Right ventricle myocardium superior (tissue), 1 donor: ENCODE measurements around the gene CLHC1. TPM values are rescaled to one million over a fixed set of nuclear protein-coding genes. Genes with fewer than 3 reads are reported as not detected.
A peak's percentile ranks its signal among the peaks of the same experiment; 100 is the strongest.
"Not testable (repeated sequence)": the region's sequence is repeated elsewhere in the genome, so short reads cannot be mapped to it uniquely, and the experiment has no call there.

Source experiments
- ATAC-seq: fragments of 200-7000 bp; cut with Tn5 transposase; one replicate; pipeline ENCODE4 v1.9.1; 2020; ENCODE audit warnings: mild to moderate bottlenecking; ENCODE audit not compliant: poor library complexity
- DNase-seq: peaks from one replicate; pipeline ENCODE4 v3.0.0-alpha.2; 2020
- intact Hi-C: fragments of 100-400 bp; cut with DNase I; formaldehyde crosslinking; loops from one replicate; pipeline ENCODE4 v1.11.2; 2022
- total RNA-seq: library from RNA; stranded (reverse); fragmentation: NEBNext Ultra II Directional; extraction: Animal tissue kit (Norgen Biotek cat#: 25700); gene quantifications from one replicate; pipeline ENCODE4 v1.2.1, GENCODE V29; 2021
- donor health status: DM: no; HTN: yes; CAD: no; lungs with severe emphysema.

The CLHC1 gene
- total RNA-seq, 1 donor from 2014 or later = 5.6 TPM

DNA sequence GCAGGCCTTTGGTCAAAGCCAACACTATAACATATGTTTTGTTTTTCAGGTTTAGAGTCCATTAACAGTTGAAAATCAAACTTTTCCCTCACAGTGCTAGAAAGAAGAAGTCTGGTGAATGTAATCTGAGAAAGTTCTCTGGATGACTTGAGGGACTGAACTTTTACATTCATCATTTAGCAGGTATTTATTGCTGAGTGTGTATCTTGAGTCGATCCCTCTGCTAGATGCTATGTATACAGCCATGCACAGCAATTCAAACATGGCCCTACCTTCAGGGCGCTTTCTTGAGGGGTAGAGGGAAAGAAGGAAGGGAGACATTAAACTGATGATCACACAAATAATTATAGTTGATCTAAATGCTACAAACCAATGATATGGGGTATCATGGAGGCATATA lies 89.6 kb downstream of the CLHC1 start:
- DNase-seq = no peak
- no peak for ATAC-seq
- intact Hi-C loops = no loop called here

DNA sequence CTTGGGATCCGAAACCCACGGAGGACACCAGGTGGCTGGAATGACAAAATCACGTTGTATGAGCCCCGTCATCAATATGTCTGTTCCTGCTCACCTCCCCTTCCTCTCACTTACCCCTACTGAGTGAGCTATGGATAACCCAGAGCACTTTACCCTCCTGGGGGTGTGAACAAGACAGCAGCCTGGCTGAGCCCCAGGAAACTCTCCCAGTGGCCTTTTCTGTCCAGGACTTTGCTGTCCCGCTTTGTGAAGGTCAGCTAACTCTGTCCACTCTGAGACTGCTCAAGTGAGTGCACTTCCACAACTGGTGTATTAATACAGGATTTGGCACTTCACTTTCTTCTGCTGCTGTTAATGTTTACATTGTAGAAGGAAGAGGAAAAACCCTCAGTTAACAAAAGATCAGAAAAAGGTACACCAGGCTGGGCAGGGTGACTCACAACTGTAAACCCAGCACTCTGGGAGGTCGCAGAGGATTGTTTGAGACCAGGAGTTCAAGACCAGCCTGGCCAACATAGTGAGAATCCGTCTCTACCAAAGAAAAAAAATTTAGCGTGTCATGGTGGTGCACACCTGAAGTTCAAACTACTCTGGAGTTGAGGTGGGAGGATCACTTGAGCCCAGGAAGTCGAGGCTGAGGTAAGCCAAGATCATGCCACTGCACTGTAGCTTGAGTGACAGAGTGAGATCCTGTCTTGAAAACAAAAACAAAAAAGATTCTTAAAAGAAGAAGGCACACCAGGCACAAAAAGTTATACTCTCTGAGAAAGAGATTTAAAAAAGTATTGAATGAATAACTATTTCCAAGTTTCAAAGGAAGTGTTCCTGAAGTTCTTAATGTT lies 90.3 kb downstream of the CLHC1 start:
- intact Hi-C loops = no loop called here
- ATAC-seq (no peak), DNase-seq (no peak)

DNA sequence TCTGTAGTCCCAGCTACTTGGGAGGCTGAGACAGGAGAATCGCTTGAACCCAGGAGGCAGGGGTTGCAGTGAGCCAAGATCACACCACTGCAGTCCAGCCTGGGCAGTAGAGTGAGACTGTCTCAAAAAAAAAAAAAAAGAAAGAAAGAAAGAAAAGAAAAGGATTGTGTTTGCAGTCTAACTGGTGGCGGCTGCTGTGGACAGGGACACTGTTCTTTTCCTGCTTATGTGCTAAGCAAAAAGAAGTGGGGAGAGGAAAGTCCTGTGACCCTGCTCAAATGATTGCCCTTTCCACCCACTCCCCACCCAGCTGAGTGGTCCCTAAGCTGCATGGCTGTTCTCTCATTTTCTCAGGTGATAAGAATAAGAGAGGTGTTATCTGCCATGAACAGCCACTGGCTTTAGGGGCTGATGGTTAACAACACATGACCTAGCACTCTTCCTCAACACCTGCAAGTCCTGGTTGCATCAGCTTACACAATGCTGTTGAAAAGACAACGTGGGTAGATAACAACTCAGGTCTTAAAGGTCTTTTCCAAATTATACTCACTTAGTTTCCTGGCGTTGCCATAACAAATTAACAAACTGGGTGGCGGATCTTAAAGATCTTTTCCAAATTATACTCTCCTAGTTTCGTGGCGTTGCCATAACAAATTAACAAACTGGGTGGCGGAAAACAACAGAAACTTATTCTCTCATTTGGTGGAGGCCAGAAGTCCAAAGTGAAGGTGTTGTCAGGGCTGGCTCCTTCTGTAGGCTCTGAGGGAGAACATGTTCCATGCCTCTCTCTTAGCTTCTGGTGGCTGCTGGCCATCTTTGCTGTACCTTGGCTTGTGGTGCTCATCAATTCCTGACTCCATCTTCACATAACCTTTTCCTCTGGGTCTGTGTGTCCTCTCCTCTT lies 91.5 kb downstream of the CLHC1 start:
- intact Hi-C loops = no loop called here
- no peak for DNase-seq
- no peak for ATAC-seq

DNA sequence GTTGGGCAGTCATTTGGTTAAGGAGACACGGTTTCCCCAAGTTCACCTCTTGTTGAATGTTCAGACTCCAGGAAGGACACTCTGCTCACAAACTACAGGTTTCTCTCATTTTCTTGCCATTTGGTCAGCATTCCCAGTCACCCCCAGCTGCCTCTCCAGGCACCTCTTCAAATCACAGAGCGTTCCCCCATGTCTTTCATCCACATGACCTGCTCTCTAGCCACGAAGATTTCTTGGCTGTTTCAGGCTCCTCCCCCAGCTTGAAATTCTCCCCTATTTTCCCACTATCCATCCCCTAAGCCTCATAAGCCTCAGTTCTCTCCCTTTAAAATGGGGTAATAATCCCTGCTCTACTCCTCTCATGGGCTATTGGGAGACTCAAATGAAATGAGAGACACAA lies 92.8 kb downstream of the CLHC1 start:
- intact Hi-C loops = no loop called here
- no peak for ATAC-seq
- no peak for DNase-seq

DNA sequence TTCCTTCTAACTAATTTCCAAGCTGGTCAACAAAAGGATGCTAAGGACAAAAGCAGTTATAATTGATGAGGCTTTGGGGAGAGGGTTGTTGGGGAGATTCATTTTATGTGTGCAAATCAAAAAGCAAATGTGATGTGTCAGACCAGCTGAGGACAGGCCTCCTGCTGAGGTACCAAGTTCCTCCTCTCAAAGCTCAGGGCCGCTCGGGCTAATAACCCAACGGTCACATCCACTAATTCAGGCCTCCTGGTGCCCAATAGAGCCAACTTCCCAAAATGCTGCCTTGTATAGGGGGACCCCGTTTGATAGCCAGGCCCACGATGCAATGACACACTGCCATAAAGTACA lies 93.2 kb downstream of the CLHC1 start:
- ATAC-seq = no peak
- no peak for DNase-seq
- intact Hi-C loops = no loop called here

DNA sequence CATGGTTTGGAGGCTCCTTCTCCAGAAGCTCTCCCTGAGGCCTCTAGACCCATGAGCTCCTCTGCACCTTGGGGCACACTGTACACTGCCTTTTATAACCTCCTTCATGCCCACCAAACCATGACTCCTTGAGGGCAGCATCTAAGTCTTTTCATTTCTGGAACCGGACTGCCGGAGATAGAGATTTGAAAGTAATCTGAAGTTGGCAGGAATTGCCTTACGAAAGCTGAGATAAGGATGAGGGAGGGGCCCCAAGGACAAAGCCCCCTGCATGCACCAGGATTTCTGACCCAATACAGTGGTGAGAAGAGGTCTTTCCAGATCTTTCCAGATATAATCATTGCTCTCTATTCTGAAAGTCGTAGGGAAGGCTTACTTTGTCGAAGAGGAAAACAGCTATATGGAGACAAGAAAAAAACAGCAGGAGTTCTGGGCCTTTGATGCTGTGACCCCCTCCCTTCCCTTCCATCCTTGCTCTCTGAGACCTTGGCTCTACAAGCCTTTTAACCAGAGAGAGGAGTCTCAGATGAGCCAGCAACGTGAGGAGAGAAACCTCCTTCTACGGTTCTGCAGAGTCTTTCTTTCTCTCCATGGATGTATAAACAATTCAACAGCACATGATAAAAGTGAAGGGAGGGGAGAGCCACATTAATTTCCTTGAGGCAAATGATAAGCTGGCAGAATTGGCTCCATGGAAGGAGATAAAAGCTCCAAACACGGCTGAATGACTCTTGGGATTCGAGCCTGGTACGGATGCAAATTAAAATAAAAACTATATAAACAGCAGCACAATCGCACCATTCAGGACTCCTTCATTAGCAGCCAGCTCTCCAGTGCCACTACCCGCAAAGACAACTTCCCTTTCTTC lies 93.8 kb downstream of the CLHC1 start:
- ATAC-seq (no peak), DNase-seq (no peak)
- intact Hi-C loops = no loop called here

DNA sequence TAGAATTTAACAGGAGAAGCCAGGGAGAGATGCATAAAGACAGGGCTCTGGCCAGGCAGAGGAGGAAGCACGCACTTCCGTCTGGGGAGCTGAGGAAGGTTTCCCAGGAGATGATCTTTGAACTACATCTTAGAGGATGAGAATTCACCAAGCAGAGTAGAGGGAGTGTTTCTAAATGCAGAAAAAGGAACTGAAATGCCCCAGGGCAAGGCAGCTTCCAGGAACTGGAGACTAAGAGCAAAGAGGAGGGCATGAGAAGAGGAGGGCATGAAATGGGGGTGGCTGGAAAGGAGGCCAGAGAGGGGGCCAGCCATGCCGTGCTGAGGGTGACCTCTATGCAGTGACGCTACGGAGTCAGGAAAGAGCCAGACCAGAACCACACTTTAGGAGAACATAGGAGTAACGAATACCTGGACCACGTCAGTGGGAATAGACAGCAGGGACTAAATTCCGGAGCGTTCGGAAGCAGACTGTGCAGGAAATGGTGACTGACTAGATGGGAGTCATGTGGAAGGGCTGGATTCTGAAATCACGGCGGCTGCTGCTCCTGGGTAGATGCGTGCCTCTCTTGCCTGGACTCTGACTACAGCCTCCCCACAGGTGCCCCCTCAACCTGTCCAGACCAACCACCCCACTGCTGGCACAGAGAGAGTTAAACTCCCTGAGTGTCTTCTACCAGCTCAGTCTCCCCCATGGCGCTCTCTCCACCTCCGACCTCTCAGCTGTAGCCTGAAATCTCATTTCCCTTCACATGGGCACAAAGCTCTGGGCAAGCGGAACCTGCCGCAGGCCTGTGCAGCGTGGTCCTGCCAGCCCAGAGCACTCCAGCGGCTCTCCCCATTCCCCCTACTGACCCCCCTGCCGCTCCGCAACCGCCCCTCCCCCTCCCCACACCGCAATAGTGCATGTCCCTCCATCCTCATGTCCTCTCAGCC lies 94.8 kb downstream of the CLHC1 start:
- no peak for DNase-seq
- ATAC-seq = peak; percentile 42
- intact Hi-C loops = no loop called here

DNA sequence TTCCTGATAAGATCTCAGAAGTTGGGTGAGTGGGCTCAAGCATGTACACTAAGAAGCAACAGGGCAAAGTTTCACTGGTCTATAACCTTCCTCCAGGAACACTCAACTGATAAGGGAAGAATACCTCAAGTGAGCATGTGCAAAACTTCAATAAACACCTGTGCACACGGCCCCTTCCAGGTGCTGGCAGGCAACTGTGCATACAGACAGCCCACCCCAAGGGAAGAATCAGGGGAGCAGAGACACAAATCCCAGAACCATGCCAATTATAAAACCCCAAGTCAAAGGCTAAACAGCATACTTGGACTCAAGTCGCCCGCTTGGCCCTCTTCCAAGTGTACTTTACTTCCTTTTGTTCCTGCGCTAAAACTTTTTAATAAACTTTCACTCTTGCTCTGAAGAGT lies 96.0 kb downstream of the CLHC1 start:
- intact Hi-C loops = no loop called here
- ATAC-seq (no peak), DNase-seq (no peak)

DNA sequence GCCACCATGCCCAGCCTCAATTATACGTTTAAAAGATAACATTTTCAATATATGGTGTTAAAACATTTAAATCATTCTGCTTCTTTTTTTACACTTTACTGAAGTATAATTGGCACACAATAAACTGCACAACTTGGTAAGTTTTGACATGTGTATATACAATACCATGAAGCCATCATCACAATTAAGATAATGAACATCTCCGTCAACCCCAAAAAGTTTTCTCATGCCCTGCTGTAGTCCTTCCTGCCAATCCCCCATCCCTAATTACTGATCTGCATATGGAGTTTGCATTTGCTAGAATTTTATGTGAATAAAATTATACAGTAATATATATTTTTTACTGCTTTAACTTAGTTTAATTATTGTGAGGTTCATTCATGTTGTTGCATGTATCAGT lies 96.6 kb downstream of the CLHC1 start:
- intact Hi-C loops = no loop called here

DNA sequence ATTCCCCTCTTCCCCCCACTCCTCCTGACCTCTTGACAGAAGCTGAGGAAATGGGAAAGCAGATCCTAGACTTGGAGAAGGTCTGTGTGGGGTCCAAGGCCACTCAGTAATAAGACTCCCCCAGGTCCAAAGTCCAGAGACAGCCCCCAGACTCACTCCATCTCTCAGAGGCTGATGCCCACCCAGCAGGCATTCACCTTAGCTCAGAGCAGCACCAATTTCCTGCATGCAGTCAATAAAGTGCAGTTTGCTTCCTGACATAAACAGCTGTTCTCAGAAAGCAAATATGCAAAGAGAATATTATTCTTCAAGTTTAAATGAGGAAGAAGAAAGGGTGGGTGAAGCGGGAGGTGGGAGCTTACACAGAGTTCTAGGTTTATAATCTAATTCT lies 97.8 kb downstream of the CLHC1 start:
- no peak for DNase-seq
- no peak for ATAC-seq
- intact Hi-C loops = no loop called here

More for the DNA sequence above, 96.6 kb downstream of the CLHC1 start:
- ATAC-seq (no peak), DNase-seq (no peak)

DNA sequence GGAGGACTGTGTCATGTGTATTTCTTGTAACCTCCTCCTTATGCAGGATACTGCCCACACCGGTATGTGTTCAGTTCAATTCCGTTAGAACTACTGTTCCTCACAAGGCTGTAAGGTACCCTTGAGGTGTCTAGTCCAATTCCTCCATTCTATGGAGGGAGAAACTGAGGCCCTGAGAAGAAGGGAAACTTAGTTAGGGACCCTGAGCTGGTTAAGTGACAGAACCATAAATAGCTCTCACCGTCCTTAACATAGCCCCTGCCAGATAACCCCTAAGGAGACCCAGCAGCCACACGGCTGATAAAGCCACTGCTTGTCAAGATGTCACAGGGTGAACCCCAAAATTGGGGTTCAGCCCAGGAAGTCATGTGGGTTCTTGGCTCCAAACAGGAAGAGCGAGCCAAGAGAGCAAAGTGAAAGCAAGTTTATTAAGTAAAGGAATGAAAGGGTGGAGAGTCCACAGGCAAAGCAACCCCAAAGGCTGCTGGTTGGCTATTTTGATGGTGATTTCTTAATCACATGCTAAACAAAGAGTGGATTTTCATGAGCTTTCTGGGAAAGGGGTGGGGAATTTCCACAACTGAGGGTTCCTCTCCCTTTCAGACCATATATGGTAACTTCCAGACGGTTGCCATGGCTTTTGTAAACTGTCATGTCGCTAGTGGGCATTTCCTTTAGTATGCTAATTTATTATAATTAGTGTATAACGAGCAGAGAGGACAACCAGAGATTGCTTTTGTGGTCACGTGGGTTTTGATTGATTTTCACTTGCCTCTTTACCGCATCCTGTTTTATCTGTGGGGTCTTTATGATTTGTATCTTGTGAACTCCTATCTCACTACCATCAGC lies 98.4 kb downstream of the CLHC1 start:
- DNase-seq = no peak
- ATAC-seq = peak; percentile 76
- intact Hi-C loops = no loop called here

DNA sequence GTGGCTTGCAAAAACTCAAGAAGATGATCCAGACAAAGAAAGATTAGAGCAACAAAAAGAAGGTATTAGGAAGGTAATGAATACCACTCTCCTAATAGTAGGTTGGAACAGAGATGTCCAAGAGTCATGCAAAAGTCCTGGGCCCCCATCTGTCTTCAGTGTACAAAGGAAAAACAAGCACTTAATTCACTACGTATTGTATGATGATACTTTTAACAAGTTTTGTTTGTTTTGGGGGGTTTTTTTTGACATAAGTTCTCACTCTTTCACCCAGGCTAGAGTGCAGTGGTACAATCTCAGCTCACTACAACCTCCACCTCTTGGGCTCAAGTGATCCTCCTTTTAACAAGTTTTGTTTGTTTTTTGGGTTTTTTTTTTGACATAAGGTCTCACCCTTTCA lies 101.2 kb downstream of the CLHC1 start:
- intact Hi-C loops = no loop called here
- ATAC-seq = no peak
- DNase-seq = no peak

DNA sequence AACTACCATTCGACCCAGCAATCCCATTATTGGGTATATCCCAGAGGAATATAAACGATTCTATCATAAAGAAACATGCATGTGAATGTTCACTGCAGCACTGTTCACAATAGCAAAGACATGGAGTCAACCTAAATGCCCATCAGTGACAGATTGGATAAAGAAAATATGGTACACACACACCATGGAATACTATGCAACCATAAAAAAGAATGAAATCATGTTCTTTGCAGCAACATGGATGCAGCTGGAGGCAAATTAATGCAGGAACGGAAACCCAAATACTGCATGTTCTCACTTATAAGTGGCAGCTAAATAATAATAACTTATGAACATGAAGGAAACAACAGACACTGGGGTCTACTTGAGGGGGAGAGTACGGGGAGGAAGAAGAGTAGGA lies 105.5 kb downstream of the CLHC1 start:
- DNase-seq, intact Hi-C loops, ATAC-seq: not testable (repeated sequence)
